Heart left ventricle (tissue), 13 donors: ENCODE measurements around the gene AHNAK2.

Source experiments
- CTCF ChIP-seq, 12 donors: fragments of 200-600 bp; sonication (generic) in 4 of 12; IDR thresholded peaks; one replicate each; pipeline versions ENCODE4 v1.5.0 to v1.8.0; 2018 to 2022; ENCODE audit warnings: antibody characterized with exemption in 12 of 12, mild to moderate bottlenecking in 5 of 12
- POLR2A ChIP-seq, 2 donors: fragments of 450-650 bp; IDR thresholded peaks; one replicate each; pipeline ENCODE4 v1.6.1; 2017; ENCODE audit warnings: antibody characterized with exemption in 2 of 2, mild to moderate bottlenecking in 2 of 2, moderate library complexity in 2 of 2
- donor health status: ischemic (EF 13 %, LVEDD 7.1; RV severe dilation, severe dysfunction).
- donor health status: DM: no; HTN: yes; CAD: no.
- donor health status: DM: no; HTN: no; CAD: no.
- donor health status: ischemic (EF 25% LVEDD 6.9; RV normal size, moderate dysfunction).
- donor health status: ischemic (EF 25% LVEDD 5.7; RV mildly dilated, moderate dysfunction).
- donor health status: ischemic (EF 35%, LVEDD 5.7; RV mildly dilated, moderate dysfunction).
- donor health status: nonischemic (EF 11% LVEDD 7.7; RV severe dilation, severe dysfunction).
- donor health status: DM: yes; HTN: yes; CAD: no.
- donor health status: PGD.
- donor health status: ischemic (EF 29% LVEDD 5.4; RV normal size, mild dysfunction).
- donor health status: nonischemic (EF 23%, LVEDD 6.1; RV moderate dilation, normal function).

DNA sequence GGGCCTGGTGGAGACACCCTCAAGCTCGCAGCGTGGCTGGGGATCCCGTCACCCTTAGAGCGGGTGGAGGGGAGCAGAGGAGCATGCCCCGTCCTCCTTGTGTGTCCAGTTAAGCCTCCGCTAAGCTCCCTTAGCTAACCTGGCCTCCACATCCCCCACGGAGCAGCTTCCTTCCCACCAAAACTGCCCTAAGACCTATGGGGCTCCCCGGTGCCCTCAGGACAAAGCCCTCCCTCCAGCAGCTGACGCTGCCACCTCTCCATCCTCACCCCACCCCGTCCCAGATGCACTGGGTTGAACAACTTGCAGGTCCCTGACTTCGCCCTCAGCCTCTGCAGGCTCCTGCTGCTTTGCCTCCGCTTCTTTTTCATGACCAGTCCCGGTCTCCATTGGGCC is 4.0 kb downstream of the AHNAK2 start:
- no peak for TF ChIP-seq CTCF (IDR thresholded peaks at IDR 0.05)
- TF ChIP-seq POLR2A (IDR thresholded peaks at IDR 0.05) = no peak
